Upper lobe of right lung (tissue), 1 donor: ENCODE data around the gene CNTN1. TPM values are rescaled to one million over a fixed set of nuclear protein-coding genes. Genes with fewer than 3 reads are reported as not detected.

ENCODE experiments used
- ATAC-seq: fragments of 200-7000 bp; cut with Tn5 transposase; one replicate; pipeline ENCODE4 v1.9.1; 2020; ENCODE audit warnings: mild to moderate bottlenecking, moderate library complexity
- DNase-seq: peaks from one replicate; pipeline ENCODE4 v3.0.0-alpha.2; 2020
- H3K27ac ChIP-seq: fragments of 200-600 bp; one replicate; pipeline ENCODE4 v1.8.0; 2022
- H3K27me3 ChIP-seq: fragments of 200-600 bp; one replicate; pipeline ENCODE4 v1.8.0; 2022; ENCODE audit warnings: mild to moderate bottlenecking
- H3K36me3 ChIP-seq: fragments of 200-600 bp; one replicate; pipeline ENCODE4 v1.8.0; 2022
- H3K4me1 ChIP-seq: fragments of 200-600 bp; one replicate; pipeline ENCODE4 v1.8.0; 2022
- H3K4me3 ChIP-seq: fragments of 200-600 bp; one replicate; pipeline ENCODE4 v1.8.0; 2022; ENCODE audit warnings: mild to moderate bottlenecking
- H3K9me3 ChIP-seq: fragments of 200-600 bp; one replicate; pipeline ENCODE4 v1.8.0; 2022
- intact Hi-C: fragments of 100-400 bp; cut with DNase I; formaldehyde crosslinking; loops from one replicate; pipeline ENCODE4 v1.11.0; 2022
- total RNA-seq: library from RNA; stranded (reverse); fragmentation: NEBNext Ultra II Directional; extraction: Animal tissue kit (Norgen Biotek cat#: 25700); gene quantifications from one replicate; pipeline ENCODE4 v1.2.1, GENCODE V29; 2021
- TF ChIP-seq, protein P1 (sequence below): fragments of 200-600 bp; IDR thresholded peaks from one replicate; pipeline ENCODE4 v1.8.0; 2022; ENCODE audit warnings: antibody characterized with exemption
- donor health status: DM: no; HTN: yes; CAD: no; lungs with severe emphysema.

CNTN1 gene
- total RNA-seq, 1 donor from 2014 or later: 15.1 TPM

DNA sequence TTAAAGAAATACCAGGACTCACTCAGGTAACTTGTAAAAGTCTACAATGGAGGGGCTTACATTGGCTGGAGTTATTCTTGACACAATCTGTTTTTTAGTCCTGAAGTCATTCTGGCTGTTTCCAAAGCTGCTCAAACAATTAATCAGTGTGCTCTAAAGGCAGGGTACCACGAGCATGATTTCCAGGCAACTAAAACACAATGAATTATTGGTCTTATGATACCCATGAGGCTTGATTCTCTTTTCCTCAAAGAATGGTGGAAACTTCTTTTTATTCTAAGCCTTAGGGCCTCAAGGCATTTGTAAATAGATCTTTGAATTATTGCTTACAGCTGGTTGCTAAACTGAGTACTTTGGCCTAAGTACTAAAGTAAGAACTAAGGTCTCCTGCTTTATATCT, 296.1 kb downstream of the CNTN1 start:
- TF ChIP-seq, protein P1, sequence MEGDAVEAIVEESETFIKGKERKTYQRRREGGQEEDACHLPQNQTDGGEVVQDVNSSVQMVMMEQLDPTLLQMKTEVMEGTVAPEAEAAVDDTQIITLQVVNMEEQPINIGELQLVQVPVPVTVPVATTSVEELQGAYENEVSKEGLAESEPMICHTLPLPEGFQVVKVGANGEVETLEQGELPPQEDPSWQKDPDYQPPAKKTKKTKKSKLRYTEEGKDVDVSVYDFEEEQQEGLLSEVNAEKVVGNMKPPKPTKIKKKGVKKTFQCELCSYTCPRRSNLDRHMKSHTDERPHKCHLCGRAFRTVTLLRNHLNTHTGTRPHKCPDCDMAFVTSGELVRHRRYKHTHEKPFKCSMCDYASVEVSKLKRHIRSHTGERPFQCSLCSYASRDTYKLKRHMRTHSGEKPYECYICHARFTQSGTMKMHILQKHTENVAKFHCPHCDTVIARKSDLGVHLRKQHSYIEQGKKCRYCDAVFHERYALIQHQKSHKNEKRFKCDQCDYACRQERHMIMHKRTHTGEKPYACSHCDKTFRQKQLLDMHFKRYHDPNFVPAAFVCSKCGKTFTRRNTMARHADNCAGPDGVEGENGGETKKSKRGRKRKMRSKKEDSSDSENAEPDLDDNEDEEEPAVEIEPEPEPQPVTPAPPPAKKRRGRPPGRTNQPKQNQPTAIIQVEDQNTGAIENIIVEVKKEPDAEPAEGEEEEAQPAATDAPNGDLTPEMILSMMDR: no peak
- no peaks in the 10 kb centered on the region for H3K4me1 ChIP-seq
- H3K27me3 ChIP-seq: no peaks in the 10 kb centered on the region
- no peak overlapping the region for H3K4me3 ChIP-seq
- ATAC-seq (no peak), DNase-seq (no peak)
- H3K27ac ChIP-seq: no peak overlapping the region
- no peaks in the 10 kb centered on the region for H3K36me3 ChIP-seq
- no peaks in the 10 kb centered on the region for H3K9me3 ChIP-seq
- intact Hi-C loops: no loop called here

DNA sequence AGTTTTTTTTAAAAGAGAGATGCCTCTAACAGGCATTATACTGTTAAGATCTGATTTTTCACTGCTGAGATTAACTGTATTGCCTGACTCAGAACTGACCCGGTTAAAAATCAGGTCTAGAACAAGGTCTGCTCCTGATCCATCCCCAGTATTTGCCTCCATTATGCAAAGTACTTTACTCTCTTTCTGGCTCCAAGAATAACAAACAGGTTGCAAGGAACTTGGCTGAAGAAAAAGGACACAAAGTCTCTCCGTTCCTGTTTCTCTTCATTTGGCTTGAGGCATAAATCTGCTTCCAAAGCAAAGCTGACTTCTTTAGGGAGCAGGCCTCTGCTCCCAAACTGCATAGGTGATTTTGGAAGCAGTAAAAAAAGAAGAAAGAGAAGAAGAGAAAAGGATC, 296.6 kb downstream of the CNTN1 start:
- no peak for ATAC-seq

DNA sequence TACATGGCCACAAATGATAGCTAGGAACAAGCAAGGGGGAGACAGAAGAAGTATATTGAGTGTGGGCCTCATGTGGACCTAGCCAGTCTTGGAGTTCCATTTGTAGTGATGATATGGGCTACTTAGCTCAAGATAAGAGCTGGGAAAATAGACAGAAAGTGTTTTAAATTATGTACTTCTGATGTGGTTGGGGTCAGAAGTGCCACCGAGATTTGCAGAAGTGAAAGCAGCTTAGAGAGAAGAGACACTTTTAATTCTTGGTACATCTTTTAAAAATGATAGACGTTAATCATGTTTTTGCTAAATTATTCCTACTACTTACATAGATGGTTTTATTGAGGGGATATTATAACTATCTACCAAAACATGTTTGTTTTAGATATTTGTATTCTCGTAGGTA, 297.5 kb downstream of the CNTN1 start:
- H3K4me1 ChIP-seq: no peaks in the 10 kb centered on the region
- no peak for DNase-seq
- TF ChIP-seq, protein P1: no peak
- H3K36me3 ChIP-seq: no peaks in the 10 kb centered on the region
- no peak overlapping the region for H3K27ac ChIP-seq
- H3K4me3 ChIP-seq: no peak overlapping the region
- intact Hi-C loops: no loop called here
- no peaks in the 10 kb centered on the region for H3K9me3 ChIP-seq
- H3K27me3 ChIP-seq: no peaks in the 10 kb centered on the region
- ATAC-seq: no peak

More for the DNA sequence above, 296.6 kb downstream of the CNTN1 start:
- DNase-seq: no peak
- Histone ChIP-seq H3K27ac (no peak overlapping the region), H3K4me3 (no peak overlapping the region), H3K27me3 (no peaks in the 10 kb centered on the region), H3K9me3 (no peaks in the 10 kb centered on the region), H3K4me1 (no peaks in the 10 kb centered on the region), H3K36me3 (no peaks in the 10 kb centered on the region)
- TF ChIP-seq, protein P1: no peak
- intact Hi-C loops: no loop called here

DNA sequence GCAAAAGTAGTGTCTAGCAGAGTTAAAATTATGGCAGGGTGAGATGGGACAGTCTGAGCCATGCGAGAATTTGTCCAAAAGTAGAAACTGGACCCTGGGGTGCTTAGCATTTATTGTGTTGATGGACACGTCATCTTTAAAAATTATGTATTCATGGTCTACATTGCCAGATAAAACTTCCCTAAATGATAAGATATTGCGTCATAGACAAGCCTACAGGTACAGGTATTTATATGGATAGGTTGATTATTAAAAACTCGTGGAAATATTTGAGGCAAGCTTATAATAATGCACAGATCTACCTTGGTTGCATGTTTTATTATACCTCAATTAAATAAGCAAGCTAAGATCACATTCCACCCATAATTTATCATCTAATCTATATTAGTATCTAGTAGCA, 299.9 kb downstream of the CNTN1 start:
- ATAC-seq: no peak
- intact Hi-C loops: no loop called here

DNA sequence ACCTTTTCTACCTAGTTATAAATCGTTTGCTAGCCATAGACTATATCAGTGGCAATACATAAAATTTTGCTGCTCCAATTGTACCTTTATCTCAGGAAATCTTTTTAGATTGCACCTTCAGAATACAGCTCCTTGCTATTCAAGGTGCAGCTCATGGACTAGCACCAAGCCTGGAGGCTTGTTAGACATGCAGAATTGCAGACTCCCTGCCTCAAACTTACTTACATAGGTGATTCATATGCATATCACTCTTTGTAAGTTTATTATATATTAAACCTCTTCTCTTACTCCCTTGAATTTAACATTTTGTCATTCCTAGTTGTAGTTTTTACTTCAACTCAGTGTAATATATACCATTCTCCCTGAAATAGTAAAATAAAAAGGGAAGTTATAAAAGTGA, 300.4 kb downstream of the CNTN1 start:
- no peaks in the 10 kb centered on the region for H3K4me1 ChIP-seq

More for the DNA sequence above, 299.9 kb downstream of the CNTN1 start:
- Histone ChIP-seq H3K4me1 (no peaks in the 10 kb centered on the region), H3K27ac (no peak overlapping the region), H3K9me3 (no peaks in the 10 kb centered on the region), H3K4me3 (no peak overlapping the region), H3K27me3 (no peaks in the 10 kb centered on the region), H3K36me3 (no peaks in the 10 kb centered on the region)
- TF ChIP-seq, protein P1: no peak
- no peak for DNase-seq

More for the DNA sequence above, 300.4 kb downstream of the CNTN1 start:
- no peak overlapping the region for H3K4me3 ChIP-seq
- H3K27me3 ChIP-seq: no peaks in the 10 kb centered on the region
- H3K9me3 ChIP-seq: no peaks in the 10 kb centered on the region
- intact Hi-C loops: no loop called here
- TF ChIP-seq, protein P1: no peak
- ATAC-seq (no peak), DNase-seq (no peak)
- H3K36me3 ChIP-seq: no peaks in the 10 kb centered on the region
- no peak overlapping the region for H3K27ac ChIP-seq
